Panc1 (cell line): ENCODE results near the gene CCR7. TPM values are rescaled to one million over a fixed set of nuclear protein-coding genes. Genes with fewer than 3 reads are reported as not detected.

Source experiments
- ATAC-seq: fragments of 200-7000 bp; cut with Tn5 transposase; 2 replicates; pipeline ENCODE4 v1.9.1; 2020; ENCODE audit warnings: mild to moderate bottlenecking, moderate library complexity
- BruUV-seq: library from RNA; stranded (reverse); fragments of 400-500 nt; replicated peaks from 2 replicates; lab custom pipeline; 2021; lab: Mats Ljungman, UMichigan
- CTCF ChIA-PET: fragments of 300-600 bp; sonication (Branson Sonifier 250); formaldehyde crosslinking; loops from one replicate; lab custom pipeline; 2022; ENCODE audit warnings: antibody characterized with exemption; lab: Charles Lee
- POLR2A ChIA-PET: fragments of 300-600 bp; sonication (Branson Sonifier 250); formaldehyde crosslinking; loops from one replicate; lab custom pipeline; 2022; ENCODE audit warnings: antibody characterized with exemption; lab: Charles Lee
- DNase-seq: peaks from one replicate; pipeline ENCODE4 v3.0.0-alpha.2; 2010; ENCODE audit warnings: low read depth, low spot score
- H3K27ac ChIP-seq: 2 replicates; pipeline ENCODE4 v1.5.1; 2011; ENCODE audit warnings: mild to moderate bottlenecking, low read length, inconsistent platforms
- H3K27me3 ChIP-seq: fragments of 200-500 bp; sonication (Bioruptor generic); 2 replicates; pipeline ENCODE4 v1.6.0; 2014; ENCODE audit warnings: low read length, inconsistent platforms; ENCODE audit not compliant: control insufficient read depth, insufficient read depth
- H3K36me3 ChIP-seq: fragments of 200-500 bp; sonication (Bioruptor generic); 2 replicates; pipeline ENCODE4 v1.5.1; 2014; ENCODE audit warnings: inconsistent platforms, mild to moderate bottlenecking, low read length, moderate library complexity; ENCODE audit not compliant: control insufficient read depth, insufficient read depth
- H3K4me1 ChIP-seq: 2 replicates; pipeline ENCODE4 v1.5.1; 2011; ENCODE audit warnings: inconsistent platforms, mild to moderate bottlenecking, low read length, moderate library complexity; ENCODE audit not compliant: control insufficient read depth, insufficient read depth
- H3K4me3 ChIP-seq, 2 experiments: 2 replicates each; pipeline ENCODE4 v1.5.1; 2011 to 2012; ENCODE audit warnings: low read depth in 2 of 2, low read length in 2 of 2, mild to moderate bottlenecking in 2 of 2, inconsistent platforms in 1 of 2, moderate library complexity in 1 of 2
- H3K9me3 ChIP-seq: fragments of 200-500 bp; sonication (Bioruptor generic); 2 replicates; pipeline ENCODE4 v1.5.1; 2014; ENCODE audit warnings: low read depth, mild to moderate bottlenecking, inconsistent platforms, low read length, moderate library complexity; ENCODE audit not compliant: control insufficient read depth, insufficient read depth
- POLR2AphosphoS5 ChIP-seq: IDR thresholded peaks from 2 replicates; pipeline ENCODE4 v1.6.1; 2012; ENCODE audit warnings: mild to moderate bottlenecking, low read depth, low read length, moderate library complexity
- SIN3A ChIP-seq: IDR thresholded peaks from 2 replicates; pipeline ENCODE4 v1.6.1; 2012; ENCODE audit warnings: low read depth, mild to moderate bottlenecking, low read length, moderate library complexity, borderline replicate concordance; ENCODE audit not compliant: insufficient read depth
- TCF7L2 ChIP-seq: IDR thresholded peaks from 2 replicates; pipeline ENCODE4 v1.6.1; 2011; ENCODE audit warnings: mild to moderate bottlenecking, low read depth, low read length, inconsistent platforms
- in situ Hi-C: cut with HindIII; loops from 2 replicates; pipeline ENCODE4 v1.10.0; 2016; ENCODE audit warnings: low sequenced_read_pairs, low pct_unique_long_range_greater_than_20kb
- intact Hi-C: fragments of 100-400 bp; cut with micrococcal nuclease; formaldehyde crosslinking; loops from one replicate; pipeline ENCODE4 v1.10.0; 2022; ENCODE audit not compliant: unreplicated experiment
- total RNA-seq: library from RNA; stranded (reverse); gene quantifications from one replicate; pipeline ENCODE4 v1.2.1, GENCODE V29; 2021; ENCODE audit not compliant: unreplicated experiment
- TF ChIP-seq, protein P1 (sequence below): fragments of 450-650 bp; IDR thresholded peaks from 2 replicates; pipeline ENCODE4 v1.5.1; 2017; ENCODE audit warnings: mild to moderate bottlenecking
- TF ChIP-seq, protein P2 (sequence below), 2 experiments: IDR thresholded peaks; 2 replicates each; pipeline ENCODE4 v1.6.1; 2011 to 2012; ENCODE audit warnings: low read depth in 2 of 2, control low read depth in 1 of 2, low read length in 1 of 2, mild to moderate bottlenecking in 1 of 2, moderate library complexity in 1 of 2; ENCODE audit not compliant: insufficient read depth in 1 of 2

Gene CCR7
- total RNA-seq, 1 experiment from 2014 or later: 0.44 TPM

DNA sequence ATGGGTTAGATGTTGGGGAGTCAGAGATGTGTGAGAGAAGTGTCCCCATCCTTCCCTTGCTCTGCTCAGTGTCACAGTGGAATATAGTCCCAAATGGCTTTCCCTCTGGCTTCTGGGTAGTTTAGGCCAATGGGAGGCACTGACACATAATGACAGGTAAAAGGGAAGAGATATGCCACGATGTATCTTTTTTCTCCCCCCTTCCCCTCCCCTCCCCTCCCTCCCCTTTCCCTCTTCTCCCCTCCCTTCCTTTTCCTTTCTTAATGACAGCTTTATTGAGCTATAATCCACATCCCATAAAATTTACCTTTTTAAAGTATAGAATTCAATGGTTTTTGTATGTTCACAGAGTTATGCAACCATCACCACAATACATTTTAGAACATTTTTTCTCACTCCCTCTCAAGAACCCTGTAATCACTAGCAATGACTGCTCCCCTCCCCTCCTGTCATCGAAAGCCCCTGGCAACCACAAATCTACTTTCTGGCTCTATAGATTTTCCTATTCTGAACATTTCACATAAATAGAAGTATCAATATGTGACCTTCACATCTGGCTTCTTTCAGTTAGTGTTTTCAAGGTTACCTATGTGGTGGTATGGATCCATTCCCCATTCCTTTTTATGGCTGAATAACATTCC is 617 bp upstream of the CCR7 start:
- Histone ChIP-seq H3K36me3 (no peaks in the 10 kb centered on the region), H3K27ac (no peak overlapping the region), H3K27me3 (peaks cover 13% of the 10 kb centered on the region; the same call in 1 of the 2 replicates), H3K9me3 (peaks cover 8% of the 10 kb centered on the region; the same call in 1 of the 2 replicates), H3K4me1 (peaks cover 5% of the 10 kb centered on the region; the same call in 1 of the 2 replicates), H3K4me3 (no peak overlapping the region)
- in situ Hi-C loops: no loop called here
- ChIA-PET POLR2A (no interaction called here), CTCF (interaction anchor here (0.6 kb wide), 1 partner anchor 16 kb away, joined by 5 read pairs; no protein-coding TSS in a partner anchor)
- no TSS peak for BruUV-seq
- intact Hi-C loops: no loop called here
- DNase-seq: no peak
- TF ChIP-seq TCF7L2 (no peak), SIN3A (no peak), POLR2AphosphoS5 (no peak)
- TF ChIP-seq, protein P1, sequence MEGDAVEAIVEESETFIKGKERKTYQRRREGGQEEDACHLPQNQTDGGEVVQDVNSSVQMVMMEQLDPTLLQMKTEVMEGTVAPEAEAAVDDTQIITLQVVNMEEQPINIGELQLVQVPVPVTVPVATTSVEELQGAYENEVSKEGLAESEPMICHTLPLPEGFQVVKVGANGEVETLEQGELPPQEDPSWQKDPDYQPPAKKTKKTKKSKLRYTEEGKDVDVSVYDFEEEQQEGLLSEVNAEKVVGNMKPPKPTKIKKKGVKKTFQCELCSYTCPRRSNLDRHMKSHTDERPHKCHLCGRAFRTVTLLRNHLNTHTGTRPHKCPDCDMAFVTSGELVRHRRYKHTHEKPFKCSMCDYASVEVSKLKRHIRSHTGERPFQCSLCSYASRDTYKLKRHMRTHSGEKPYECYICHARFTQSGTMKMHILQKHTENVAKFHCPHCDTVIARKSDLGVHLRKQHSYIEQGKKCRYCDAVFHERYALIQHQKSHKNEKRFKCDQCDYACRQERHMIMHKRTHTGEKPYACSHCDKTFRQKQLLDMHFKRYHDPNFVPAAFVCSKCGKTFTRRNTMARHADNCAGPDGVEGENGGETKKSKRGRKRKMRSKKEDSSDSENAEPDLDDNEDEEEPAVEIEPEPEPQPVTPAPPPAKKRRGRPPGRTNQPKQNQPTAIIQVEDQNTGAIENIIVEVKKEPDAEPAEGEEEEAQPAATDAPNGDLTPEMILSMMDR: no peak
- TF ChIP-seq, protein P2, sequence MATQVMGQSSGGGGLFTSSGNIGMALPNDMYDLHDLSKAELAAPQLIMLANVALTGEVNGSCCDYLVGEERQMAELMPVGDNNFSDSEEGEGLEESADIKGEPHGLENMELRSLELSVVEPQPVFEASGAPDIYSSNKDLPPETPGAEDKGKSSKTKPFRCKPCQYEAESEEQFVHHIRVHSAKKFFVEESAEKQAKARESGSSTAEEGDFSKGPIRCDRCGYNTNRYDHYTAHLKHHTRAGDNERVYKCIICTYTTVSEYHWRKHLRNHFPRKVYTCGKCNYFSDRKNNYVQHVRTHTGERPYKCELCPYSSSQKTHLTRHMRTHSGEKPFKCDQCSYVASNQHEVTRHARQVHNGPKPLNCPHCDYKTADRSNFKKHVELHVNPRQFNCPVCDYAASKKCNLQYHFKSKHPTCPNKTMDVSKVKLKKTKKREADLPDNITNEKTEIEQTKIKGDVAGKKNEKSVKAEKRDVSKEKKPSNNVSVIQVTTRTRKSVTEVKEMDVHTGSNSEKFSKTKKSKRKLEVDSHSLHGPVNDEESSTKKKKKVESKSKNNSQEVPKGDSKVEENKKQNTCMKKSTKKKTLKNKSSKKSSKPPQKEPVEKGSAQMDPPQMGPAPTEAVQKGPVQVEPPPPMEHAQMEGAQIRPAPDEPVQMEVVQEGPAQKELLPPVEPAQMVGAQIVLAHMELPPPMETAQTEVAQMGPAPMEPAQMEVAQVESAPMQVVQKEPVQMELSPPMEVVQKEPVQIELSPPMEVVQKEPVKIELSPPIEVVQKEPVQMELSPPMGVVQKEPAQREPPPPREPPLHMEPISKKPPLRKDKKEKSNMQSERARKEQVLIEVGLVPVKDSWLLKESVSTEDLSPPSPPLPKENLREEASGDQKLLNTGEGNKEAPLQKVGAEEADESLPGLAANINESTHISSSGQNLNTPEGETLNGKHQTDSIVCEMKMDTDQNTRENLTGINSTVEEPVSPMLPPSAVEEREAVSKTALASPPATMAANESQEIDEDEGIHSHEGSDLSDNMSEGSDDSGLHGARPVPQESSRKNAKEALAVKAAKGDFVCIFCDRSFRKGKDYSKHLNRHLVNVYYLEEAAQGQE (IDR thresholded peaks at IDR 0.05; ENCODE audit: insufficient read depth in 1 of 2, low read depth in 2 of 2, low read length in 1 of 2): no peak
- ATAC-seq: no peak

DNA sequence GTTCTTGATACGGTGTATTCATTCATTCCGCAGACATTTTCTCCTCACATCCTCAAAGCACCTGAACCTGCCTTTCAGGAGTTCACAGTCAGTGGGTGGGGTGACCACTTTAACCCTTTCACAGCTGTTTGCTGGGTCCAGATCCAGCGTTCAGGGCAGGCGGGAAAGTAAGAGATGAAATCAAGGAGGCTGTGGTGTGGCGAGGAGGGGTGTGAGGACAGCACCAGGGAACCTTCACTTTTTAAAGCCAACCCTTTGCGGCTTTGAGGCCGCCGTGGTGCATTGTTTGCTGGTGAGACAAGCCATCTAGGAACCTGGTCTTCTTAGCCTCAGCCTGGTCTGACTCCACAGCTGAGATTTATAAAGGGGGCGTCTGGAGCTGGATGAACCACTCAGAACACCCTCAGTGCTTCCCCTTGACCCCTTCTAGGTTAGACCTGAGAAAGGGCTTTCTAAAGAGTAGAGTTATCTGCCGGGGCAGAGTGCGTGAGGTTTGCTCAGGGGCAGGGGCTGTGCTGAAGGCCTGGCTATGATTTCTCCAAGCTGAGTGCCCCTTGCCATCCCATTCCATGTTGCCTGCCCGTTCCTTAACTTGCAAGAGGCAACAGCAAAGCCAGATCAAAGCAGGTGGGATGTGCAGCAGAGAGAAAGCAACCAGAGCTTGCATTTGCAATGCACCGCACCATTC is 933 bp downstream of the CCR7 start:
- POLR2A ChIA-PET: no interaction called here
- H3K27ac ChIP-seq: no peak overlapping the region

More for the DNA sequence above, 933 bp downstream of the CCR7 start:
- Histone ChIP-seq H3K27me3 (peaks cover 8% of the 10 kb centered on the region; the same call in 1 of the 2 replicates), H3K4me1 (peaks cover 14% of the 10 kb centered on the region), H3K9me3 (peaks cover 8% of the 10 kb centered on the region; the same call in 1 of the 2 replicates), H3K36me3 (no peaks in the 10 kb centered on the region), H3K4me3 (no peak overlapping the region)
- CTCF ChIA-PET: no interaction called here
- in situ Hi-C loops (loop anchor here (5.0 kb wide), 1 partner anchor 42 kb away; no protein-coding TSS in a partner anchor), intact Hi-C loops (no loop called here)
- BruUV-seq: no TSS peak
- ATAC-seq (no peak), DNase-seq (no peak)
- TF ChIP-seq TCF7L2 (no peak), SIN3A (no peak), POLR2AphosphoS5 (no peak)
- TF ChIP-seq, protein P2 (IDR thresholded peaks at IDR 0.05; ENCODE audit: insufficient read depth in 1 of 2, low read depth in 2 of 2, low read length in 1 of 2): no peak
- TF ChIP-seq, protein P1: no peak
